ENCODE measurements around the gene MIF4GD. TPM values are rescaled to one million over a fixed set of nuclear protein-coding genes. Genes with fewer than 3 reads are reported as not detected.

Gene MIF4GD, protein sequence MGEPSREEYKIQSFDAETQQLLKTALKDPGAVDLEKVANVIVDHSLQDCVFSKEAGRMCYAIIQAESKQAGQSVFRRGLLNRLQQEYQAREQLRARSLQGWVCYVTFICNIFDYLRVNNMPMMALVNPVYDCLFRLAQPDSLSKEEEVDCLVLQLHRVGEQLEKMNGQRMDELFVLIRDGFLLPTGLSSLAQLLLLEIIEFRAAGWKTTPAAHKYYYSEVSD
- total RNA-seq: 6.9 and 7.8 TPM in 2 replicates

DNA sequence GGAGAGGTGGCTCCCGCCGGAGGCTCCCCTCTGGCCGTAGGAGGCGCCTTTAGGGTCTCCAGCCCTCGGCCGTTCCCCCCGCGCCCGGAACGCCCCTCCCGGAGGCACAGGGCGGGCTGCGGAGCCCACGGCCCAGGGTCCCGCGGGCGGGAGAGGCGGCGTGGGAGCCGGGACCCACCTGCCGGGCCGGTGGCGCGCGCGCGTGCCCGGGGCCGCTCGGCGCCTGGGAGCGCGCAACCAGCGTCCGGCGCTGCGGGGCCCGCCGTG lies at the start of gene MIF4GD:
Gene MIF4GD (minus strand): TSS at position 266 of the 267 bp plus-strand sequence. CDS start 1,036 bp downstream, outside the sequence.

DNA sequence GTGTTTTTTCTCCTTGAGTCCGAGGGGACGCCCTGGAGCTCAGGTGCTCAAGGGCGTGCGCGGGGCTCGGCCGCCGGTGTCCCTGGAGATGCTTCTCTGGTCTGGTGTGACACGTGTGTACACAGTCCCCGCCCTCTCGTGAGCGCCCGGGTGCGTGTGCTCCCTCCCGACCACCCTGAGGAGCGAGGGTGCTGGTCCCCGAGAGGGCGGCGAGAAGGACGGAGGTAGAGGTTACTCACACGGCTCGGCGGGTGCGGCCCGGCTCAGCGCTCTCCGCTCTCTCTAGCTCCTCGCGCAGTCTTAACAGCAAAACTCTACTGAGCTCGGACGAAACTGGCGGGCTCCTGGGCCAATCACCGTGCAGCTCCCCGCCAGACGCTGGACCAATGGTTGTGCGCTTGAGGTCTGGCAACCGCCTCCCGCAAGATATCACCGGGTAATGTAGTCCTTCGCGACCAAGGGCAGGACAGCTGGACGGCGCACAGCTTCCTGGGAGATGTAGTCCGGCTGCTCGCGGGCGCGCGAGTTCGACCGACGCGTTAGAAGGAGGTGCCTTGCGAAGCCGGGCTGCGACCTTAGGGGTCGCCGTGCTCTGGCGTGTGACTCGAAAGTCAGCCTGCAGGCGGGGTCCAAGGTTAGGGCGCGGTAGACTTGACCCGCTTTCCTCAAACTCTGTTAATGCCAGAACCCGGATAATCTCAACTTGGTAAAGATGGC lies 18.2 kb upstream of the MIF4GD start, which contains the start of gene SLC25A19:
Gene SLC25A19 (minus strand): TSS at position 319 of the 717 bp plus-strand sequence. CDS start 2,669 bp downstream, outside the sequence.

DNA sequence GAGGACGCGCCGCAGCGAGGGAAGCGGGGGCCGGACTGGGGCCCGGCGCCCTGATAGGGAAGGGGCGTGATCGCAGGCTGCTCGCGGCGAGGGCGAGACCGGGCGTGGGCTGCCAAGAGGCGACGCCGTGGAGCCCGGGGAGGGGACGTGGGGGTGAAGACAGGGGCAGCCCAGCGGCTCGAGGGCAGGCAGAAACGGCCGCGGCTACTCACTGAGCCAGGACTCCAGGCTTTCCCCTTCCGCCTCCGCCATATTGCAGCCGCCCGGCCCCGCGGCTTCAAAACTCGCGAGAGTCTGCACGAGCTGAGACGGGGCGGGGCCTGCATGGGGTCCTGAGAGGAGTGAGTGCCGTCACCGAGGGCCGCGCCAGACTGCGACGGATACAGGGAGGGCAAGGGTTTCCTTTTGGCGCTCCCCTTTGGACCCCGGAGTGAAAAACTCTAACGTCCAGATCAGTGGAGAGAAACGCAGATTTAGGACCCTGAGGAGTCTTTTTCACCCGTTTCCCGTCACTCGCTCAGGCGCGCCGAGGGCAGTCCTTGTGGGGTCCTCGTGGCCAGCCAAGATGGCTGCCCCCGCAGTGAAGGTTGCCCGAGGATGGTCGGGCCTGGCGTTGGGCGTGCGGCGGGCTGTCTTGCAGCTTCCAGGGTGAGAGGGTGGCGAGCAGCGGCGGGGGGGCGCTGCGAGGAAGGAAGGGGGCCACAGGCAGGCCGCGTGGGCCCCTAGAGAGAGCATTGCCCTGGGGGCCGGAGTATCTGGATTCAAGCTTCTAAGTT lies 9.5 kb downstream of the MIF4GD start, which contains the start of the genes GGA3 and MRPS7:
Gene GGA3 (minus strand): TSS at position 271 of the 776 bp plus-strand sequence. CDS start 19 bp downstream, at position 252.
Gene MRPS7 (plus strand): TSS at position 544 of the 776 bp plus-strand sequence. CDS start 22 bp downstream, at position 566.

Other genes with a start within 250 kb of the MIF4GD start
- 216 and 251 TPM in 2 replicates for gene ATP5PD, start 224.3 kb downstream of the MIF4GD start, total RNA-seq
- 13.0 and 20.0 TPM in 2 replicates for gene KCTD2, start 224.0 kb downstream of the MIF4GD start, total RNA-seq
- 5.0 and 6.0 TPM in 2 replicates for gene SLC16A5, start 183.3 kb downstream of the MIF4GD start, total RNA-seq
- gene ARMC7, start 161.3 kb downstream of the MIF4GD start, total RNA-seq: 3.0 and 12.7 TPM in 2 replicates
- gene NT5C, start 139.5 kb downstream of the MIF4GD start, total RNA-seq: 90.9 and 108 TPM in 2 replicates
- 75.4 and 105 TPM in 2 replicates for gene JPT1, start 116.7 kb downstream of the MIF4GD start, total RNA-seq
- 73.5 and 82.2 TPM in 2 replicates for gene SUMO2, start 88.3 kb downstream of the MIF4GD start, total RNA-seq
- 29.6 and 30.1 TPM in 2 replicates for gene NUP85, start 65.6 kb downstream of the MIF4GD start, total RNA-seq
- gene GGA3, start 9.6 kb downstream of the MIF4GD start, total RNA-seq: 12.8 and 15.6 TPM in 2 replicates
- 22.6 and 52.7 TPM in 2 replicates for gene MRPS7, start 9.4 kb downstream of the MIF4GD start, total RNA-seq
- gene SLC25A19, start 18.2 kb upstream of the MIF4GD start, total RNA-seq: 5.0 and 6.4 TPM in 2 replicates
- gene GRB2, start 134.4 kb upstream of the MIF4GD start, total RNA-seq: 44.3 and 71.6 TPM in 2 replicates
- gene TMEM94, start 185.4 kb upstream of the MIF4GD start, total RNA-seq: 41.0 and 41.5 TPM in 2 replicates
- 7.7 and 7.8 TPM in 2 replicates for gene CASKIN2, start 244.3 kb upstream of the MIF4GD start, total RNA-seq
- 21.1 and 28.2 TPM in 2 replicates for gene TSEN54, start 245.3 kb upstream of the MIF4GD start, total RNA-seq

Data from pericardium fibroblast (primary cell).